Bronchial smooth muscle cell (primary cell): ENCODE data around the gene ST8SIA6. TPM values are rescaled to one million over a fixed set of nuclear protein-coding genes. Genes with fewer than 3 reads are reported as not detected.

Experiments
- total RNA-seq: library from RNA; depleted of rRNA; stranded (reverse); fragments of >200 nt; gene quantifications from 2 replicates; pipeline ENCODE4 v1.2.1, GENCODE V29; 2014

Gene ST8SIA6
- under 0.01 TPM in 1 of 2 replicates, not detected in the other for total RNA-seq

GRCh38 chr10:17454161-17455014, at the start of gene ST8SIA6:
ST8SIA6 (minus strand) TSS chr10:17454595; CDS start chr10:17454255, 340 bp downstream.

Other genes with a start within 250 kb of the ST8SIA6 start
- 6,614 and 7,820 TPM in 2 replicates for gene VIM, start 226.4 kb downstream of the ST8SIA6 start, total RNA-seq
- gene HACD1, start 162.8 kb upstream of the ST8SIA6 start, total RNA-seq, result 5.8 and 20.6 TPM in 2 replicates
- 13.1 and 19.4 TPM in 2 replicates for gene STAM, start 189.6 kb upstream of the ST8SIA6 start, total RNA-seq